ENCODE data around the gene ATF7IP2. TPM values are rescaled to one million over a fixed set of nuclear protein-coding genes. Genes with fewer than 3 reads are reported as not detected.

The ATF7IP2 gene
- total and polyA plus RNA-seq, 9 of the 15 experiments (the other 6 are each of a cell fraction or from before 2014, with no cell fraction given) = 131 to 515 (median 196) TPM

GRCh38 chr16:10343124-10343760 lies 42.6 kb upstream of the ATF7IP2 start (continued):
- TF ChIP-seq ARID3B (CRISPR knock-in tag; IDR thresholded peaks at IDR 0.05; ENCODE audit: borderline replicate concordance) (no peak), GATAD2A (IDR thresholded peaks at IDR 0.05) (no peak), SMC3 (conservative IDR thresholded peaks at IDR 0.05; ENCODE audit: insufficient read depth, low read depth, low read length) (no peak), ZNF121 (CRISPR knock-in tag; conservative IDR thresholded peaks at IDR 0.05) (no peak), RNF219 (CRISPR knock-in tag; IDR thresholded peaks at IDR 0.05) (no peak), TEAD4 (IDR thresholded peaks at IDR 0.05; ENCODE audit: low read length) (peak; percentile 94), TEAD4 (CRISPR knock-in tag; IDR thresholded peaks at IDR 0.05; ENCODE audit: borderline replicate concordance) (no peak), ATF6 (CRISPR knock-in tag; IDR thresholded peaks at IDR 0.05) (no peak), CXXC5 (CRISPR knock-in tag; IDR thresholded peaks at IDR 0.05) (peak; percentile 76), FOXA1 (IDR thresholded peaks at IDR 0.05; ENCODE audit: borderline replicate concordance) (no peak), ZBTB1 (CRISPR knock-in tag; IDR thresholded peaks at IDR 0.05; ENCODE audit: borderline replicate concordance, low read depth) (no peak), SMARCE1 (IDR thresholded peaks at IDR 0.05) (no peak), ZFP1 (CRISPR knock-in tag; IDR thresholded peaks at IDR 0.05) (no peak), HSF4 (CRISPR knock-in tag; IDR thresholded peaks at IDR 0.05; ENCODE audit: borderline replicate concordance) (no peak), NFIC (IDR thresholded peaks at IDR 0.05) (peak; percentile 88), PHTF2 (CRISPR knock-in tag; IDR thresholded peaks at IDR 0.05) (no peak), TRIM24 (IDR thresholded peaks at IDR 0.05) (peak; percentile 99), COPS2 (conservative IDR thresholded peaks at IDR 0.05) (no peak), TCF15 (CRISPR knock-in tag; IDR thresholded peaks at IDR 0.05) (no peak), CCAR2 (IDR thresholded peaks at IDR 0.05; ENCODE audit: low read depth, low read length) (no peak), ASH1L (IDR thresholded peaks at IDR 0.05; ENCODE audit: borderline replicate concordance, low read depth, partially characterized antibody) (no peak), ZNF668 (CRISPR knock-in tag; IDR thresholded peaks at IDR 0.05) (peak; percentile 52; the same call in 1 of the 2 replicates), MTA2 (IDR thresholded peaks at IDR 0.05; ENCODE audit: low read depth) (peak; percentile 81), ELK3 (CRISPR knock-in tag; IDR thresholded peaks at IDR 0.05) (no peak)
